K562 (cell line): ENCODE data around the gene TRIM47. TPM values are rescaled to one million over a fixed set of nuclear protein-coding genes. Genes with fewer than 3 reads are reported as not detected.
A peak's percentile ranks its signal among the peaks of the same experiment; 100 is the strongest.
"Not testable (repeated sequence)": the region's sequence is repeated elsewhere in the genome, so short reads cannot be mapped to it uniquely, and the experiment has no call there.

Experiments used
- ATAC-seq: fragments of 200-7000 bp; cut with Tn5 transposase; 3 replicates; pipeline ENCODE4 v1.9.1; 2020; ENCODE audit warnings: moderate library complexity
- BruUV-seq: library from RNA; stranded (reverse); fragments of 400-500 nt; replicated peaks from 2 replicates; lab custom pipeline; 2021; lab: Mats Ljungman, UMichigan
- CTCF ChIA-PET: fragments of 300-600 bp; formaldehyde crosslinking; extraction: SDS; loops from one replicate; lab custom pipeline; 2021; ENCODE audit warnings: low intra/inter-chr PET ratio; lab: Yijun Ruan, JAX
- POLR2A ChIA-PET: fragments of 300-600, 350-650 bp; sonication (Branson Sonifier 250); formaldehyde crosslinking; extraction: SDS; loops from one replicate; lab custom pipeline; 2021; ENCODE audit warnings: antibody characterized with exemption, inconsistent platforms; lab: Yijun Ruan, JAX
- DNase-seq, 4 experiments: peaks; one replicate each; pipeline versions ENCODE4 v3.0.0 to v3.0.0-alpha.2; 2011 to 2018; ENCODE audit warnings: low spot score in 3 of 4, mixed read lengths in 3 of 4; ENCODE audit errors: extremely low read depth in 1 of 4
- FAIRE-seq: peaks from 2 replicates; lab custom pipeline; 2011; peaks lifted over from hg19 to GRCh38; lab: Jason Lieb, UNC
- H2AFZ ChIP-seq: 2 replicates; pipeline ENCODE4 v1.6.0; 2011; ENCODE audit warnings: low read depth, low read length, control low read depth, inconsistent platforms
- H3K27ac ChIP-seq: fragments of 200-600 bp; 3 replicates; pipeline ENCODE4 v1.8.0; 2011; ENCODE audit warnings: low read depth, mild to moderate bottlenecking, control low read depth, inconsistent platforms, low read length, moderate library complexity, mixed read lengths; ENCODE audit errors: extremely low read depth
- H3K27me3 ChIP-seq, 2 experiments: fragments of 300-600 bp in 1 of 2; 2 replicates in 1 of 2; 3 replicates in 1 of 2; pipeline versions ENCODE4 v1.6.0 to v1.8.0; 2011; ENCODE audit warnings: inconsistent platforms in 2 of 2, low read length in 2 of 2, mild to moderate bottlenecking in 1 of 2, mixed read lengths in 1 of 2, moderate library complexity in 1 of 2; ENCODE audit not compliant: control insufficient read depth in 2 of 2, insufficient read depth in 2 of 2
- H3K36me3 ChIP-seq: fragments of 300-600 bp; 3 replicates; pipeline ENCODE4 v1.8.0; 2011; ENCODE audit warnings: mild to moderate bottlenecking, low read length, inconsistent platforms; ENCODE audit not compliant: control insufficient read depth, insufficient read depth
- H3K4me1 ChIP-seq, 2 experiments: fragments of 200-600 bp in 1 of 2; replicated peaks in 1 of 2; 2 replicates in 1 of 2; 3 replicates in 1 of 2; pipeline versions ENCODE4 v1.5.1 to v1.8.0; 2011; ENCODE audit warnings: inconsistent platforms in 2 of 2, low read length in 2 of 2, mild to moderate bottlenecking in 1 of 2, mixed read lengths in 1 of 2, moderate library complexity in 1 of 2; ENCODE audit not compliant: control insufficient read depth in 2 of 2, insufficient read depth in 2 of 2
- H3K4me2 ChIP-seq: 2 replicates; pipeline ENCODE4 v1.6.1; 2011; ENCODE audit warnings: low read length, control low read depth, inconsistent platforms, mixed read lengths; ENCODE audit not compliant: insufficient read depth
- H3K4me3 ChIP-seq: fragments of 200-600 bp; sonication (generic), shearing (Covaris generic); 2 replicates; pipeline ENCODE4 v1.5.1; 2016; ENCODE audit warnings: control low read depth, inconsistent platforms
- H3K79me2 ChIP-seq: fragments of 200-600 bp; 3 replicates; pipeline ENCODE4 v1.8.0; 2011; ENCODE audit warnings: low read length, inconsistent platforms; ENCODE audit not compliant: control insufficient read depth, insufficient read depth
- H3K9ac ChIP-seq, 2 experiments: 2 replicates each; pipeline versions ENCODE4 v1.6.0 to v1.6.1; 2011; ENCODE audit warnings: low read depth in 2 of 2, low read length in 2 of 2, control low read depth in 1 of 2, inconsistent platforms in 1 of 2, mild to moderate bottlenecking in 1 of 2, mixed read lengths in 1 of 2; ENCODE audit not compliant: insufficient read depth in 1 of 2
- H3K9me1 ChIP-seq: one replicate; pipeline ENCODE4 v1.6.0; 2011; ENCODE audit warnings: inconsistent platforms, mild to moderate bottlenecking, low read length, moderate library complexity; ENCODE audit not compliant: control insufficient read depth, insufficient read depth
- H3K9me3 ChIP-seq: replicated peaks from 2 replicates; pipeline ENCODE4 v1.5.1; 2011; ENCODE audit warnings: low read depth, low read length, inconsistent platforms; ENCODE audit not compliant: control insufficient read depth, insufficient read depth
- H4K20me1 ChIP-seq: replicated peaks from 2 replicates; pipeline ENCODE4 v1.6.1; 2011; ENCODE audit warnings: low read length, inconsistent platforms, mixed read lengths; ENCODE audit not compliant: control insufficient read depth, insufficient read depth
- NFIC ChIP-seq: fragments of 450-650 bp; IDR thresholded peaks from 2 replicates; pipeline ENCODE4 v1.6.1; 2017; ENCODE audit warnings: mild to moderate bottlenecking, inconsistent platforms
- ZNF121 ChIP-seq: sonication (generic); formaldehyde crosslinking; conservative IDR thresholded peaks from 2 replicates; pipeline ENCODE4 v1.8.0; 2022; ENCODE audit warnings: missing genetic modification reagents
- ZNF384 ChIP-seq: IDR thresholded peaks from 2 replicates; pipeline ENCODE4 v1.6.1; 2012; ENCODE audit warnings: low read depth, low read length, improper control_type of control experiment
- WGBS: fragments of 100-300 bp; shearing (Covaris generic); methylation state at CpG from one replicate; pipeline ENCODE4 v1.1.6; 2016; ENCODE audit warnings: low coverage, mixed read lengths; ENCODE audit not compliant: insufficient coverage; ENCODE audit errors: missing lambda C conversion rate; 5-methylcytosine and 5-hydroxymethylcytosine counted together
- in situ Hi-C: fragments of 300-500 bp; cut with MboI; formaldehyde crosslinking; loops from 4 replicates; pipeline ENCODE4 v1.15.0; 2018; ENCODE audit warnings: inconsistent platforms, mixed read lengths
- intact Hi-C: fragments of 100-400 bp; cut with micrococcal nuclease; formaldehyde crosslinking; loops from 2 replicates; pipeline ENCODE4 v1.14.2; 2022
- polyA plus RNA-seq, 8 experiments: library from polyadenylated mRNA; depleted of rRNA in 4 of 8; stranded (reverse) in 5 of 8; unstranded in 3 of 8; fragments of >200 nt; fragmentation: Nextera tagmentation in 2 of 8; fragmentation: Illumina TruSeq in 1 of 8; extraction: Ambion mirVana in 2 of 8; extraction: Trizol in 1 of 8; gene quantifications; 2 replicates each; pipeline versions ENCODE4 v1.2.1 to v1.2.3, GENCODE V29; 2011 to 2014; ENCODE audit warnings: inconsistent platforms in 1 of 8, missing spikeins in 1 of 8
- total RNA-seq, 7 experiments: library from RNA; depleted of rRNA in 6 of 7; stranded (reverse); fragments of >200 nt in 6 of 7; fragmentation: Illumina TruSeq in 2 of 7; extraction: Trizol in 2 of 7; gene quantifications; 2 replicates each; pipeline versions ENCODE4 v1.2.1 to v1.2.3, GENCODE V29; 2011 to 2021; ENCODE audit warnings: low replicate concordance in 1 of 7

TRIM47 gene
- total and polyA plus RNA-seq, 9 of the 15 experiments (the other 6 are each of a cell fraction or from before 2014, with no cell fraction given) = 0.56 to 6.1 (median 3.2) TPM

- H3K27me3 ChIP-seq, H3K4me3 ChIP-seq, H3K27ac ChIP-seq, BruUV-seq, H3K79me2 ChIP-seq, FAIRE-seq, H3K9me1 ChIP-seq, H3K4me2 ChIP-seq, CTCF ChIA-PET, H3K36me3 ChIP-seq, in situ Hi-C loops, intact Hi-C loops, H3K9me3 ChIP-seq, H4K20me1 ChIP-seq, ATAC-seq: not testable (repeated sequence)
- POLR2A ChIA-PET = interaction anchor here (1.1 to 15.8 kb wide), 4 partner anchors 10 to 92 kb away, joined by 4 to 169 read pairs (median 6); partner anchors contain the start of gene TRIM65
- TF ChIP-seq ZNF121 (CRISPR knock-in tag) (peak; percentile 47; the same call in 1 of the 2 replicates), NFIC (0 out of 2 replicates have a peak, but pooled peaks have one; percentile 8)
- Histone ChIP-seq H2AFZ (0 out of 2 replicates have a peak overlapping the region, but pooled peaks have one; percentile 66), H3K9ac (peak overlapping the region in 1 of 2 experiments; percentile 82; a peak in 1 of 4 replicates), H3K4me1 (peaks cover 22 to 38% of the 10 kb centered on the region in 2 experiments)
- peak in 1 of 4 experiments; percentile 2 for DNase-seq
- 76% methylated on average over 10 of the region's 12 CpGs for WGBS
Observed at GRCh38 chr17:75868730-75869281, 9.6 kb downstream of the TRIM47 start.

- in situ Hi-C loops, H3K9me1 ChIP-seq, BruUV-seq, FAIRE-seq, H4K20me1 ChIP-seq: not testable (repeated sequence)
- H3K9ac ChIP-seq = peak overlapping the region; percentile 26 to 70; a peak in 2 of 4 replicates
- TF ChIP-seq ZNF384 (peak; percentile 65), NFIC (peak; percentile 35; the same call in 1 of the 2 replicates)
- TF ChIP-seq, all 486 proteins: peak for 2; not testable (repeated sequence) for 484
- Histone ChIP-seq H3K27ac (peak overlapping the region; percentile 57; the same call in 2 of the 3 replicates), H3K4me2 (0 out of 2 replicates have a peak overlapping the region, but pooled peaks have one; percentile 27), H2AFZ (peak overlapping the region; percentile 90), H3K4me1 (peaks cover 16 to 35% of the 10 kb centered on the region in 2 experiments)
- CTCF ChIA-PET, H3K79me2 ChIP-seq, H3K4me3 ChIP-seq, H3K27me3 ChIP-seq, intact Hi-C loops, H3K36me3 ChIP-seq, H3K9me3 ChIP-seq: not testable (repeated sequence)
- DNase-seq (peak in 1 of 4 experiments; percentile 6), ATAC-seq (0 out of 3 replicates have a peak, but pooled peaks have one; percentile 6)
- WGBS = 45% methylated on average over 10 of the region's 17 CpGs
- POLR2A ChIA-PET = interaction anchor here (1.3 to 1.4 kb wide), 3 partner anchors 10 to 91 kb away, joined by 6 to 9 read pairs (median 9); partner anchors contain the start of gene WBP2
Observed at GRCh38 chr17:75865404-75866188, 12.8 kb downstream of the TRIM47 start.

GRCh38 chr17:75864887-75865286, 13.5 kb downstream of the TRIM47 start:
- DNase-seq, H3K9ac ChIP-seq, H4K20me1 ChIP-seq, H3K4me3 ChIP-seq, BruUV-seq, H3K9me1 ChIP-seq, H3K79me2 ChIP-seq, H3K9me3 ChIP-seq, FAIRE-seq, in situ Hi-C loops, H3K36me3 ChIP-seq, H3K27me3 ChIP-seq, intact Hi-C loops, CTCF ChIA-PET: not testable (repeated sequence)
- POLR2A ChIA-PET = interaction anchor here (0.6 to 1.4 kb wide), 8 partner anchors 7 to 115 kb away, joined by 3 to 9 read pairs (median 4); partner anchors contain the start of gene WBP2
- 0 out of 3 replicates have a peak, but pooled peaks have one; percentile 7 for ATAC-seq
- WGBS = 79% methylated on average over 4 of the region's 4 CpGs
- Histone ChIP-seq H3K27ac (peak overlapping the region; percentile 57; the same call in 1 of the 3 replicates), H2AFZ (peak overlapping the region; percentile 90), H3K4me2 (peak overlapping the region; percentile 29), H3K4me1 (peaks cover 18 to 34% of the 10 kb centered on the region in 2 experiments)
